ENCODE results near the gene ZMYM4. TPM values are rescaled to one million over a fixed set of nuclear protein-coding genes. Genes with fewer than 3 reads are reported as not detected.

ZMYM4 gene
- total RNA-seq, 3 donors from 2014 or later (not counting 1 experiment from before 2014, with no cell fraction given), result 41.0 to 48.0 (median 45.8) TPM

- H3K4me3 ChIP-seq (ENCODE audit: low read length), result no peak overlapping the region
- H3K27me3 ChIP-seq (ENCODE audit: control insufficient read depth, insufficient read depth, low read length), result no peaks in the 10 kb centered on the region
- H3K27ac ChIP-seq (ENCODE audit: low read length), result no peak overlapping the region
- 100% methylated on average over 1 of the region's 3 CpGs for WGBS (ENCODE audit: insufficient coverage)
- no peaks in the 10 kb centered on the region for H3K9me3 ChIP-seq (ENCODE audit: control insufficient read depth, insufficient read depth, low read length)
- H3K4me3 Mint-ChIP-seq, result no peak overlapping the region
- H3K36me3 ChIP-seq (ENCODE audit: control insufficient read depth, insufficient read depth, low read length), result peaks cover 3% of the 10 kb centered on the region
- intact Hi-C loops (cut with micrococcal nuclease), result no loop called here
- TF ChIP-seq CTCF (IDR thresholded peaks at IDR 0.05), result no peak
- ATAC-seq (no peak), DNase-seq (no peak)
- H3K27me3 Mint-ChIP-seq (ENCODE audit: low read depth in 2 of 2), result no peaks in the 10 kb centered on the region
- H3K4me1 Mint-ChIP-seq, result peaks cover 12 to 29% of the 10 kb centered on the region in 2 donors
- H3K36me3 Mint-ChIP-seq, result no peaks in the 10 kb centered on the region
- H3K4me1 ChIP-seq (ENCODE audit: control insufficient read depth, insufficient read depth, low read length), result no peaks in the 10 kb centered on the region
- H3K9me3 Mint-ChIP-seq, result no peaks in the 10 kb centered on the region
- H3K27ac Mint-ChIP-seq, result no peak overlapping the region
Observed at GRCh38 chr1:35281565-35281964, 13.1 kb downstream of the ZMYM4 start.

- intact Hi-C loops (cut with micrococcal nuclease), result no loop called here
- Histone ChIP-seq H3K36me3 (ENCODE audit: control insufficient read depth, insufficient read depth, low read length) (peaks cover 3% of the 10 kb centered on the region), H3K27ac (ENCODE audit: low read length) (no peak overlapping the region), H3K4me1 (ENCODE audit: control insufficient read depth, insufficient read depth, low read length) (no peaks in the 10 kb centered on the region), H3K9me3 (ENCODE audit: control insufficient read depth, insufficient read depth, low read length) (no peaks in the 10 kb centered on the region), H3K27me3 (ENCODE audit: control insufficient read depth, insufficient read depth, low read length) (no peaks in the 10 kb centered on the region), H3K4me3 (ENCODE audit: low read length) (no peak overlapping the region)
- DNase-seq (no peak), ATAC-seq (no peak)
- H3K4me3 Mint-ChIP-seq, result no peak overlapping the region
- no peaks in the 10 kb centered on the region for H3K9me3 Mint-ChIP-seq
- TF ChIP-seq CTCF (IDR thresholded peaks at IDR 0.05), result no peak
- H3K27ac Mint-ChIP-seq, result no peak overlapping the region
- H3K27me3 Mint-ChIP-seq (ENCODE audit: low read depth in 2 of 2), result no peaks in the 10 kb centered on the region
- peaks cover 17 to 27% of the 10 kb centered on the region in 2 donors for H3K4me1 Mint-ChIP-seq
- H3K36me3 Mint-ChIP-seq, result no peaks in the 10 kb centered on the region
Observed at GRCh38 chr1:35282172-35282571, 13.7 kb downstream of the ZMYM4 start.

- Mint-ChIP-seq H3K9me3 (no peaks in the 10 kb centered on the region), H3K4me1 (peaks cover 22 to 28% of the 10 kb centered on the region in 2 donors), H3K4me3 (no peak overlapping the region), H3K27me3 (ENCODE audit: low read depth in 2 of 2) (no peaks in the 10 kb centered on the region), H3K27ac (no peak overlapping the region), H3K36me3 (no peaks in the 10 kb centered on the region)
- no peaks in the 10 kb centered on the region for H3K36me3 ChIP-seq (ENCODE audit: control insufficient read depth, insufficient read depth, low read length)
- ATAC-seq (no peak), DNase-seq (no peak)
- no peak for TF ChIP-seq CTCF (IDR thresholded peaks at IDR 0.05)
- no peaks in the 10 kb centered on the region for H3K4me1 ChIP-seq (ENCODE audit: control insufficient read depth, insufficient read depth, low read length)
- H3K27ac ChIP-seq (ENCODE audit: low read length), result no peak overlapping the region
- no peaks in the 10 kb centered on the region for H3K9me3 ChIP-seq (ENCODE audit: control insufficient read depth, insufficient read depth, low read length)
- intact Hi-C loops (cut with micrococcal nuclease), result no loop called here
- no peak overlapping the region for H3K4me3 ChIP-seq (ENCODE audit: low read length)
- WGBS (ENCODE audit: insufficient coverage), result 97% methylated on average over 3 of the region's 3 CpGs
- H3K27me3 ChIP-seq (ENCODE audit: control insufficient read depth, insufficient read depth, low read length), result no peaks in the 10 kb centered on the region
Observed at GRCh38 chr1:35284852-35285251, 16.3 kb downstream of the ZMYM4 start.

Data from natural killer cell (primary cell).